Measurements from ENCODE around the gene ADISSP. TPM values are rescaled to one million over a fixed set of nuclear protein-coding genes. Genes with fewer than 3 reads are reported as not detected.

ADISSP gene
- total and polyA plus RNA-seq, 2 of the 13 experiments (the other 11 are each of a cell fraction or from before 2014, with no cell fraction given), result 38.3 to 90.6 TPM

- TF ChIP-seq ZNF629 (CRISPR knock-in tag; conservative IDR thresholded peaks at IDR 0.05) (peak; percentile 67; the same call in 1 of the 2 replicates), RAD21 (CRISPR knock-in tag; IDR thresholded peaks at IDR 0.05) (peak; percentile 29; the same call in 1 of the 2 replicates), ZKSCAN8 (CRISPR knock-in tag; IDR thresholded peaks at IDR 0.05; ENCODE audit: borderline replicate concordance) (peak; percentile 90), KDM3A (CRISPR knock-in tag; IDR thresholded peaks at IDR 0.05; ENCODE audit: low read depth) (peak; percentile 97), RFX5 (IDR thresholded peaks at IDR 0.05; ENCODE audit: low read depth, low read length) (no peak), REXO4 (CRISPR knock-in tag; IDR thresholded peaks at IDR 0.05; ENCODE audit: borderline replicate concordance) (no peak), ZBTB44 (CRISPR knock-in tag; IDR thresholded peaks at IDR 0.05) (peak; percentile 67; the same call in 1 of the 2 replicates), THAP8 (CRISPR knock-in tag; IDR thresholded peaks at IDR 0.05; ENCODE audit: borderline replicate concordance) (no peak; the same call in 1 of the 2 replicates), PLSCR1 (CRISPR knock-in tag; IDR thresholded peaks at IDR 0.05; ENCODE audit: borderline replicate concordance) (no peak), HOXD1 (CRISPR knock-in tag; IDR thresholded peaks at IDR 0.05) (peak; percentile 96), FOSL1 (CRISPR knock-in tag; IDR thresholded peaks at IDR 0.05; ENCODE audit: borderline replicate concordance) (peak; percentile 95), ZNF609 (CRISPR knock-in tag; IDR thresholded peaks at IDR 0.05; ENCODE audit: borderline replicate concordance) (peak; percentile 75), ZFX (CRISPR knock-in tag; IDR thresholded peaks at IDR 0.05; ENCODE audit: low read depth) (peak; percentile 99), ZNF460 (CRISPR knock-in tag; IDR thresholded peaks at IDR 0.05; ENCODE audit: borderline replicate concordance) (no peak; the same call in 1 of the 2 replicates), ZNF280D (CRISPR knock-in tag; IDR thresholded peaks at IDR 0.05) (peak; percentile 94), ZNF720 (CRISPR knock-in tag; IDR thresholded peaks at IDR 0.05) (no peak), MIER3 (CRISPR knock-in tag; IDR thresholded peaks at IDR 0.05; ENCODE audit: borderline replicate concordance) (peak; percentile 96)
These were observed 44.1 kb upstream of the ADISSP start (continued) for GRCh38 chr20:3811467-3812258.

Measured in HepG2 (cell line).